Testis (tissue), 2 donors: ENCODE measurements around the gene SRPK3.

Source experiments
- POLR2A ChIP-seq: fragments of 450-650 bp; IDR thresholded peaks from one replicate; pipeline ENCODE4 v1.6.1; 2017; ENCODE audit warnings: antibody characterized with exemption, mild to moderate bottlenecking, moderate library complexity
- TF ChIP-seq, protein P1 (sequence below), 3 experiments: fragments of 450-650 bp in 2 of 3; fragments of 200-600 bp in 1 of 3; sonication (generic) in 1 of 3; IDR thresholded peaks; one replicate each; pipeline ENCODE4 v1.5.1; 2016 to 2019; ENCODE audit warnings: antibody characterized with exemption in 3 of 3, mild to moderate bottlenecking in 2 of 3, moderate library complexity in 1 of 3

DNA sequence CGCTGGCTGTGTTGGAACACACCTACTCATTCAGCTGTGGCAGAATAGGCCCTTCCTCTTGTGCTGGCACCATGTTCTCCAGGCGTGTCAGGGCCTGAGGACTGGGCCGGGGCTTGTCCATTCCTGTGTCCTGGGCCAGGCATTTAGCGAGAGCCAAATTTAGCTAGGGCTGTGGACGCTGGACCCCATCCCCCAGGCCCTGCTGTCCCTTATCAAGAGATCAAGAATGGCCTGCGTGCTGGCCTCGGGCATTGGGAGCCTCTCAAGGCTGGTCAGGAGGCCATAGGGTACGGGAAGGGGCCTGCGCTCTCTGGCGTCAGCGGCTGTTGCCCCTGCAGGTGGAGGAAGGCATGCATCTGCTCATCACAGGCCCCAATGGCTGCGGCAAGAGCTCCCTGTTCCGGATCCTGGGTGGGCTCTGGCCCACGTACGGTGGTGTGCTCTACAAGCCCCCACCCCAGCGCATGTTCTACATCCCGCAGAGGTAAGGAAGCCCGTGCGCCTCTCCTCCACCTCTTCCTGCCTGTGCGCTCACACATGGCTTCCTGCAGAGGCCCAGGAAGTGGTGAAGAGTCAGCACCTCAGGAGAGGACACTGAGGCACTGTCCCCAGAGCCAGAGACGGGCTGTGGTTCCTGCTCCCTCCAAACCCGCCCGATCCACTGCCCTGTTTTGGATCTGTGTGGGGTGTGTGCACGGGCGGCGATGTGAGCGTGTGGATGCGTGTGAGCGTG is 40.9 kb upstream of the SRPK3 start:
- TF ChIP-seq, protein P1, sequence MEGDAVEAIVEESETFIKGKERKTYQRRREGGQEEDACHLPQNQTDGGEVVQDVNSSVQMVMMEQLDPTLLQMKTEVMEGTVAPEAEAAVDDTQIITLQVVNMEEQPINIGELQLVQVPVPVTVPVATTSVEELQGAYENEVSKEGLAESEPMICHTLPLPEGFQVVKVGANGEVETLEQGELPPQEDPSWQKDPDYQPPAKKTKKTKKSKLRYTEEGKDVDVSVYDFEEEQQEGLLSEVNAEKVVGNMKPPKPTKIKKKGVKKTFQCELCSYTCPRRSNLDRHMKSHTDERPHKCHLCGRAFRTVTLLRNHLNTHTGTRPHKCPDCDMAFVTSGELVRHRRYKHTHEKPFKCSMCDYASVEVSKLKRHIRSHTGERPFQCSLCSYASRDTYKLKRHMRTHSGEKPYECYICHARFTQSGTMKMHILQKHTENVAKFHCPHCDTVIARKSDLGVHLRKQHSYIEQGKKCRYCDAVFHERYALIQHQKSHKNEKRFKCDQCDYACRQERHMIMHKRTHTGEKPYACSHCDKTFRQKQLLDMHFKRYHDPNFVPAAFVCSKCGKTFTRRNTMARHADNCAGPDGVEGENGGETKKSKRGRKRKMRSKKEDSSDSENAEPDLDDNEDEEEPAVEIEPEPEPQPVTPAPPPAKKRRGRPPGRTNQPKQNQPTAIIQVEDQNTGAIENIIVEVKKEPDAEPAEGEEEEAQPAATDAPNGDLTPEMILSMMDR (IDR thresholded peaks at IDR 0.05): no peak
- TF ChIP-seq POLR2A: no peak
